Measurements from ENCODE around the gene SLC9A5.

- no peak for TF ChIP-seq CTCF (IDR thresholded peaks at IDR 0.05)
- TF ChIP-seq POLR2A (IDR thresholded peaks at IDR 0.05): no peak
Observed at GRCh38 chr16:67235816-67236562, 12.8 kb upstream of the SLC9A5 start.

Measured in esophagus squamous epithelium (tissue), 4 donors.